GM12874 (cell line): ENCODE measurements around the gene TCF7.

ENCODE experiments used
- TF ChIP-seq, protein P1 (sequence below): IDR thresholded peaks from 2 replicates; pipeline ENCODE4 v1.5.1; 2011; ENCODE audit warnings: low read depth, mild to moderate bottlenecking, control low read depth, low read length, moderate library complexity; ENCODE audit not compliant: insufficient read depth

The TCF7 gene

DNA sequence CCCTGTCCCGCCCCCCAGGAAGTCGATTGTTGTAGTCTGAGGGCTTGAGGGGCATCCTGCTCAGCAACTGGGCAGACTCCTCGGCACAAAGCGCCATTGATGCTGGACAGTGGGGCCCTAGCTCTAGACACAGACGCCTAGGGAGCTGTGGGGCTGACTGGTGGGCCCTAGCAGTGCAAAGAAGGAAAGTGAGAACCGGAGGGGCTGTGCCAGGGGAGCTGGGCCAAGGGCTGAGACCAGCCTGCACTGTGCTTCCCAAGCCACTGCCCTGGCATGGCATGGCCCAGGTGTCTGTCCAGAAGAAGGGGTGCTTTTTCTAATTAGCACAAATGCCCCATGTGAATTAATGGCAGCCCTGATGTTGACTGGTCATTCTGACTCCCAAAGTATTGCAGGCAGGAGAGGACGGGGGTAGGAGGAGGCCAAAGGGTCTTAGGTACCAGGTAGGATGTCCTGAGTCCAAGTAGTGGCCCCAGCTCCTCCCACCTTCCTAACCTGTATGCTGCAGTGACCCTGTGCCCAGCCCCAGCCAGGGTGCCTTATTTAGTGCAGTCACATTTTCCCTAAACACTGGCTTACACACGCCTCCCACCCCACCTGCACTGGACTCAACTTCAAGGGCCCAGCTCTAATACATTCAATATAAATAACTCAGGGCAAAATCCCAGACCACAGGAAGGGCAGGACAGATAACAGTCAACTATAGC is 15.9 kb downstream of the TCF7 start:
- TF ChIP-seq, protein P1, sequence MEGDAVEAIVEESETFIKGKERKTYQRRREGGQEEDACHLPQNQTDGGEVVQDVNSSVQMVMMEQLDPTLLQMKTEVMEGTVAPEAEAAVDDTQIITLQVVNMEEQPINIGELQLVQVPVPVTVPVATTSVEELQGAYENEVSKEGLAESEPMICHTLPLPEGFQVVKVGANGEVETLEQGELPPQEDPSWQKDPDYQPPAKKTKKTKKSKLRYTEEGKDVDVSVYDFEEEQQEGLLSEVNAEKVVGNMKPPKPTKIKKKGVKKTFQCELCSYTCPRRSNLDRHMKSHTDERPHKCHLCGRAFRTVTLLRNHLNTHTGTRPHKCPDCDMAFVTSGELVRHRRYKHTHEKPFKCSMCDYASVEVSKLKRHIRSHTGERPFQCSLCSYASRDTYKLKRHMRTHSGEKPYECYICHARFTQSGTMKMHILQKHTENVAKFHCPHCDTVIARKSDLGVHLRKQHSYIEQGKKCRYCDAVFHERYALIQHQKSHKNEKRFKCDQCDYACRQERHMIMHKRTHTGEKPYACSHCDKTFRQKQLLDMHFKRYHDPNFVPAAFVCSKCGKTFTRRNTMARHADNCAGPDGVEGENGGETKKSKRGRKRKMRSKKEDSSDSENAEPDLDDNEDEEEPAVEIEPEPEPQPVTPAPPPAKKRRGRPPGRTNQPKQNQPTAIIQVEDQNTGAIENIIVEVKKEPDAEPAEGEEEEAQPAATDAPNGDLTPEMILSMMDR: no peak

GRCh38 chr5:134131165-134131564 is 16.7 kb downstream of the TCF7 start:
- TF ChIP-seq, protein P1: no peak

- TF ChIP-seq, protein P1: no peak
These were observed 17.3 kb downstream of the TCF7 start for GRCh38 chr5:134131578-134132350.

- TF ChIP-seq, protein P1: peak; percentile 52
These were observed 18.1 kb downstream of the TCF7 start for GRCh38 chr5:134132372-134133187.

GRCh38 chr5:134133188-134133994 is 18.9 kb downstream of the TCF7 start:
- TF ChIP-seq, protein P1: no peak

DNA sequence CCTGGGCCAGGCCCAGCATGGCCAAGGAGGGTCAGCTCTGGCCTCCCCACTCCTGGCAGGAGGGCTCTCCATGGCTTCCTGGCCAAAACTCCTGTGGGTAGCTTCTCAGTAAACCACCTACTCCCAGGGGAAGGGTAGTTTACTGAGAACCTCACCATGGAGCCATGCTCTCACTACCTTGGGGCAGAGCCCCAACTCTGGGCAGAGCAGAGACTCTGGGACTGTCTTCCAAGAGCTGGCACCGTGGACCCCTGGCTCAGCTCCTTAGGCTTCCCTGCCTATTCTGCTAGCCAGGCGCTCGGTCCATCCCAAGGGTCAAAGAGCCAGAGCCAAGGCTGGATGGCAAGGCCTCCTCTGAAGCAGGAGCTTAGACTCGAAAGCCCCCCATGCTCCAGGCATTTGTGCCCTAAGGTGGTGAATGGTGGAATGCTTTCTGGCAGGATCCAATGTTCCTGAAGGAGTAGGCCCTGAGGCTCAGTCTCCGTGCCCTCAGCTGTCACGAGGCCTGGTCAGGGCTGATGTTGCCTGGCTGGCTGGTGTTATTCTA is 19.6 kb downstream of the TCF7 start:
- TF ChIP-seq, protein P1: no peak
